H1 (cell line): ENCODE data around the gene SRSF8. TPM values are rescaled to one million over a fixed set of nuclear protein-coding genes. Genes with fewer than 3 reads are reported as not detected.

Experiments used
- BCL11A ChIP-seq, 2 experiments: IDR thresholded peaks; one replicate each; pipeline ENCODE4 v1.6.1; 2011; ENCODE audit warnings: low read depth in 2 of 2, low read length in 2 of 2, mild to moderate bottlenecking in 2 of 2
- CHD1 ChIP-seq: IDR thresholded peaks from 2 replicates; pipeline ENCODE4 v1.6.1; 2012; ENCODE audit warnings: low read depth, low read length, improper control_type of control experiment
- EP300 ChIP-seq, 2 experiments: IDR thresholded peaks; 1 replicate in 1 of 2; 2 replicates in 1 of 2; pipeline ENCODE4 v1.6.1; 2011 to 2012; ENCODE audit warnings: low read depth in 2 of 2, low read length in 2 of 2, mild to moderate bottlenecking in 2 of 2, borderline replicate concordance in 1 of 2, inconsistent platforms in 1 of 2, moderate library complexity in 1 of 2
- HDAC2 ChIP-seq, 2 experiments: fragments of 300-600 bp in 1 of 2; sonication (generic) in 1 of 2; IDR thresholded peaks; 2 replicates each; pipeline ENCODE4 v1.6.1; 2011 to 2012; ENCODE audit warnings: low read depth in 2 of 2, low read length in 2 of 2, mild to moderate bottlenecking in 2 of 2, moderate library complexity in 2 of 2, borderline replicate concordance in 1 of 2, inconsistent platforms in 1 of 2
- JUND ChIP-seq: IDR thresholded peaks from 2 replicates; pipeline ENCODE4 v1.6.1; 2011; ENCODE audit warnings: mild to moderate bottlenecking, improper control_type of control experiment, low read length
- polyA plus RNA-seq, 7 experiments: library from polyadenylated mRNA; depleted of rRNA in 3 of 7; stranded (reverse) in 5 of 7; unstranded in 2 of 7; fragments of >200 nt in 5 of 7; fragments of 200-250 nt in 2 of 7; gene quantifications; 1 replicate in 5 of 7; 2 replicates in 1 of 7; 4 replicates in 1 of 7; pipeline versions ENCODE4 v1.2.1 to v1.2.3, GENCODE V29; 2011 to 2013; ENCODE audit warnings: missing spikeins in 2 of 7, mixed read lengths in 2 of 7
- total RNA-seq: library from RNA; stranded (reverse); fragmentation: NEBNext Ultra II Directional; extraction: Animal tissue kit (Norgen Biotek cat#: 25700); gene quantifications from 2 replicates; pipeline ENCODE4 v1.2.1, GENCODE V29; 2021

SRSF8 gene
- total and polyA plus RNA-seq, 2 of the 8 experiments (the other 6 are each of a cell fraction or from before 2014, with no cell fraction given): 13.2 to 18.5 TPM

- no peak for TF ChIP-seq HDAC2 (IDR thresholded peaks at IDR 0.05; ENCODE audit: borderline replicate concordance in 1 of 2, low read depth in 2 of 2, low read length in 2 of 2)
- TF ChIP-seq BCL11A (IDR thresholded peaks at IDR 0.05; ENCODE audit: low read depth in 2 of 2, low read length in 2 of 2): no peak
- TF ChIP-seq CHD1: no peak
- TF ChIP-seq JUND: no peak
- TF ChIP-seq EP300 (IDR thresholded peaks at IDR 0.05; ENCODE audit: borderline replicate concordance in 1 of 2, low read depth in 2 of 2, low read length in 2 of 2): no peak
Observed at GRCh38 chr11:95042906-95043305, 23.8 kb upstream of the SRSF8 start (continued).
